A172 (cell line): ENCODE results near the gene PARN. TPM values are rescaled to one million over a fixed set of nuclear protein-coding genes. Genes with fewer than 3 reads are reported as not detected.
A peak's percentile ranks its signal among the peaks of the same experiment; 100 is the strongest.
"Not testable (repeated sequence)": the region's sequence is repeated elsewhere in the genome, so short reads cannot be mapped to it uniquely, and the experiment has no call there.

Experiments
- DNase-seq: peaks from one replicate; pipeline ENCODE4 v3.0.0-alpha.2; 2015; ENCODE audit warnings: low spot score
- total RNA-seq: library from RNA; depleted of rRNA; stranded (reverse); fragments of >200 nt; shearing (Covaris generic); gene quantifications from 2 replicates; pipeline ENCODE4 v1.2.3, GENCODE V29; 2014

The PARN gene
- total RNA-seq, 1 experiment from 2014 or later = 86.6 TPM

GRCh38 chr16:14472357-14472756 lies 157.7 kb downstream of the PARN start:
- DNase-seq = no peak

GRCh38 chr16:14470788-14471187 lies 159.3 kb downstream of the PARN start:
- DNase-seq = no peak

GRCh38 chr16:14465799-14466198 lies 164.3 kb downstream of the PARN start:
- DNase-seq = no peak

GRCh38 chr16:14464796-14465195 lies 165.3 kb downstream of the PARN start:
- DNase-seq = no peak

GRCh38 chr16:14464192-14464591 lies 165.9 kb downstream of the PARN start:
- DNase-seq = no peak

GRCh38 chr16:14462811-14463210 lies 167.2 kb downstream of the PARN start:
- DNase-seq = no peak

GRCh38 chr16:14460726-14461125 lies 169.3 kb downstream of the PARN start:
- no peak for DNase-seq

- no peak for DNase-seq
Observed at GRCh38 chr16:14458576-14458975, 171.5 kb downstream of the PARN start.

- DNase-seq = peak; percentile 27
Observed at GRCh38 chr16:14456793-14457481, 173.1 kb downstream of the PARN start.

- DNase-seq = peak; percentile 26
Observed at GRCh38 chr16:14455573-14455972, 174.5 kb downstream of the PARN start.

GRCh38 chr16:14454391-14454790 lies 175.7 kb downstream of the PARN start:
- DNase-seq = no peak

- DNase-seq = no peak
Observed at GRCh38 chr16:14452066-14452465, 178.0 kb downstream of the PARN start.

- DNase-seq = no peak
Observed at GRCh38 chr16:14450846-14451245, 179.2 kb downstream of the PARN start.

GRCh38 chr16:14449790-14450480 lies 180.1 kb downstream of the PARN start:
- DNase-seq = no peak

- no peak for DNase-seq
Observed at GRCh38 chr16:14449334-14449733, 180.7 kb downstream of the PARN start.

- DNase-seq = no peak
Observed at GRCh38 chr16:14448879-14449278, 181.2 kb downstream of the PARN start.

- no peak for DNase-seq
Observed at GRCh38 chr16:14447783-14448182, 182.3 kb downstream of the PARN start.

GRCh38 chr16:14446796-14447195 lies 183.3 kb downstream of the PARN start:
- no peak for DNase-seq

- no peak for DNase-seq
Observed at GRCh38 chr16:14445937-14446715, 183.9 kb downstream of the PARN start.

- DNase-seq = no peak
Observed at GRCh38 chr16:14444979-14445810, 184.9 kb downstream of the PARN start.

GRCh38 chr16:14441533-14441932 lies 188.5 kb downstream of the PARN start:
- not testable (repeated sequence) for DNase-seq

GRCh38 chr16:14438256-14438655 lies 191.8 kb downstream of the PARN start:
- DNase-seq = no peak
